NCI-H1694 (cell line): ENCODE measurements around the gene GNG7.
"Not testable (repeated sequence)": the region's sequence is repeated elsewhere in the genome, so short reads cannot be mapped to it uniquely, and the experiment has no call there.

Source experiments
- DNase-seq: peaks from one replicate; lab custom pipeline; 2025; lab: John Stamatoyannopoulos, UW

GNG7 gene

DNA sequence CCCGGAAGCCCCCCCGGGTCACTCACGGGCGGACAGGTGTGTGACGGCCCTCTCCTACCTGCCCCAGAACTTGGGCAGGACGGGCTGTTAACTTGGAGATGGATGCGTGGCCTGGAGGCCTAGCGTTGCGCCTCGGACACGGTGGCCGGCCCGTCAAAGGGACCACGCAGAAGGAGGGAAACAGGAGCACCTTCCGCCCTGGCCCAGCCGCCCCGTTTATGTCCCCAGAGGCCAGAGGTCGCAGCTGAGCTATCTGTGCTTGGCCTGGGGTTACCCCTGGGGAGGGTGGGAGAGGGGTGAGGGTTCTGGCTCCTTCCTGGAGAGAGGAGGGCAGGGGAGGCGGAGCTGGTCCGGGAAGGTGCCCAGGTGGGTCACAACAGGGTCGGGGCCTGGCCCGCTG is 190.9 kb downstream of the GNG7 start:
- no peak for DNase-seq

DNA sequence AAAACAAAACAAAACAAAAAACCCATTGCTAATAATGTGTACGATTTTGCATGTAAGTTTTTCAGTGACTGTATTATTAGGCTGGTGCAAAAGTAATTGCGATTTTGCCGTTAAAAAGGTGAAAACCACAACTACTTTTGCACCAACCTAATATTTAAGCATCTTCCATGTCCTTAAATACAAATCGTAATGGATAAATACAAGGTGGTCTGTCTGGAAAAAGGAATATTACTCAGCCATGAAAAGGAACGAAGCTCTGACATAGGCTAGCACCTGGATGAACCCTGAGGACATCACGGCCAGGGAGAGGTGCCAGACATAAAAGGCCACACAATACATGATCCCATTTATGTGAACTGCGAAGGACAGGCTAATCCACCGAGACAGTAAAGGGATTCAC is 193.4 kb downstream of the GNG7 start:
- no peak for DNase-seq

DNA sequence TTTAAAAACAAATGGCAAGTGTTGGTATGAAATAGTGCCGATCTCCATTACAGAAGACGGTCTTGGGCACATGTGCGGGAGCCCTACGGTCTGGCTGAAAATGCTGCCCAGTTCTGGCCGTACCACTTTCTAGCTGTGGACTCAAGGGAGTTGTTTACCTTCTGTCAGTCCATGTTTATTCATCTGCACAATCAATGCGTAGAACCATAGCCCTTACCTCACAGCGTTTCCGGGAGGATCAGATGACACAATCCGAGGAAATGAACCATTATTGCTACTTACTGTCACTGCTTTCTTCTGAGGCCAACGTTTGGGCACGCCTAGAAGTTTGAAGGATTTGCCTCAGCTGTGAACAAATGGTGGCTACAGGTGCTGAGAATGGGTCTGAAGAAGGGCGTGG is 195.4 kb downstream of the GNG7 start:
- DNase-seq = no peak

DNA sequence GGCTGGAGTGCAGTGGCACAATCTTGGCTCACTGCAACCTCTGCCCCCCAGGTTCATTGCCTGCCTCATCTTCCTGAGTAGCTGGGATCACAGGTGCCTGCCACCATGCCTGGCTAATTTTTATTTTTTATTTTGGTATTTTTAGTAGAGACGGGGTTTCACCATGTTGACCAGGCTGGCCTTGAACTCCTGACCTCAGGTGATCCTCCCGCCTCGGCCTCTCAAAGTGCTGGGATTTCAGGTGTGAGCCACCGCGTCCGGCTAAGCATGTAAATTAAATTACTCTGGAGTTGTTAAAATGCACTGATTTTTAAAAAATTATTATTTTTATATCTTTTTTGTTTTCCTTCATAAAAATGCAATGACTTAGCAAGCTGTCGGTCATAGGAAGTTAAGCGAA is 195.8 kb downstream of the GNG7 start:
- DNase-seq = not testable (repeated sequence)

DNA sequence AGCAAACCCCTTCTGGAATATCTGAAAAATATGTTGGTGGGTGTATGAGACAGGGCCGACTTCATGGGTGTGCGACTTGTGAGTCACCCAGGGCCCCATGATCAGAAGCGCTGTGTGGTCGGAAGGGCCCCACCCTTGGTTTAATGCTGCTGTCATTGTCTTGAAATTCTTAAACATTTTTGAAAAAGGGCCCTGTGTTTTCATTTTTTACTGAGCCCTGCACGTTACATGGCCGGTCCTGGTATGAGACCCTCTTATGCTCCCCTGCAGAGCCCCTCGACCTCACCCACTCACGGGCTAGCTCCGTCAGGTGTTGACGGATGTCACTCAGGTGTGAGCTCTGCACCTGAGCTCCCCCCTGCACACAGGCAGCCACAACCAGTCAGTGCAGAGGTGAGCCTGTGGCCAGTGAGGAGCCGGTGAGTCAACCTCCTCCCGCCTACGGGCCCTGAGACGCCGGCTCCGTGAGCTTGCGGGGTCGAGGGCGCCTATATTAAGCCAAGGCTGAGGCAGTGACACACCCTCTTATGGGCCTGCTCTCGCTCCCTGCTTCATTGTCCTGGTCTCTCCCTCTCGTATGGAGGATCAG is 198.9 kb downstream of the GNG7 start:
- DNase-seq = no peak

DNA sequence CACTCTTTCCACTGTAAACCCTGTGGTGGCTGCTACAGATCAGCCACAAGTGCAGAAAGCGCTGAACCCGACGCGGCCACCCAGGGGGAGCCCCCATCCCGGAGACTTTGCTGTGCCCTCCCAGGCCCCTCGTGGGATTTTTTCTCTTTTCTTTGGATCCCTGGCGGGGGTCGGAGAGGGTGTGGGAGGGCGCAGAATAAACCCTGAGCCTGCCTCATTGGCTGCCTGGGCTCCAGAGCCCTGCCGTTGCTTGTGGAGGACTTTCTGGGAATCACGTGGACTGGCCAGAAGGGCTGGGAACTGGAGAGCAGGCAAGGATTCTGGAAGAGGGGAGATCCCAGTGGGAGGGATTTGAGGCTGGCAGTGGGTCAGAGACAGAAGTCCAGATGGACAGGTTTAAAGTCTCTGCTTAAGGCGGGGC is 201.6 kb downstream of the GNG7 start:
- DNase-seq = no peak

DNA sequence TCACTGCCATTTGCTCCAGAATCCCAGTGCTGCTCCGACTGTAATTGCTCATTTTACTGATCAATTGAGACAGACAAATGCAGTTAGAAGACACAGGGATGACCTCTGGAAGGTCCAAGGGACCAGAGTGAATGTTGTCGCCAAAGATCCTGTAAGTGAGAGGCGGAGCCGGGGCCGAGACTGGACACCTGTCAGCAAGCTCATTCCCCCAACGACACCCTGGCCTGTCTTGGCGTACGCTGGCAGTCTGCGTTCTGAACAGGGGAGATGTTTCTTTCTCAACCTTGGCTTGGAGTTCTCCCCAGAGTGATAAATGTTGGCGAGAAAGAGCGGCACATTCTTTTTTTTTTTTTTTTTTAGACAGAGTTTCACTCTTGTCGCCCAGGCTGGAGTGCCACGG is 202.3 kb downstream of the GNG7 start:
- DNase-seq = no peak

DNA sequence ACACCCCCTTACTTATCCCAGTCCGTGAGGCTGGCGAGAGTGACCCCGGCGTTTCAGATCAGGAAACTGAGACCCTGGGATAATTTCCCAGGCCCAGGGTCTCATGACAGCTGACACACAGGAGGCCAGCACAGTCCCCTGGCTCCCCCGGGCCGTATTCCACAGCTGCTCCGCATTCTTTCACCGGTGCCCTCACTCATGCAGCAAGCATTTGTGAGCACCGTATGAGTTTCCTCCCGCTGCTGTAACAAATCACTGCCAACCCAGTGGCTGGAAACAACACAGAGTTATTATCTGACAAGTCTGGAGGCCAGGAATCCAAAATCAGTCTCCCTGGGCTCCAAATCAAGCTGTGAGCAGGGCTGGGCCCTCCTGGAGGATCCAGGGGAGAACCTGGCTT is 205.3 kb downstream of the GNG7 start:
- no peak for DNase-seq

DNA sequence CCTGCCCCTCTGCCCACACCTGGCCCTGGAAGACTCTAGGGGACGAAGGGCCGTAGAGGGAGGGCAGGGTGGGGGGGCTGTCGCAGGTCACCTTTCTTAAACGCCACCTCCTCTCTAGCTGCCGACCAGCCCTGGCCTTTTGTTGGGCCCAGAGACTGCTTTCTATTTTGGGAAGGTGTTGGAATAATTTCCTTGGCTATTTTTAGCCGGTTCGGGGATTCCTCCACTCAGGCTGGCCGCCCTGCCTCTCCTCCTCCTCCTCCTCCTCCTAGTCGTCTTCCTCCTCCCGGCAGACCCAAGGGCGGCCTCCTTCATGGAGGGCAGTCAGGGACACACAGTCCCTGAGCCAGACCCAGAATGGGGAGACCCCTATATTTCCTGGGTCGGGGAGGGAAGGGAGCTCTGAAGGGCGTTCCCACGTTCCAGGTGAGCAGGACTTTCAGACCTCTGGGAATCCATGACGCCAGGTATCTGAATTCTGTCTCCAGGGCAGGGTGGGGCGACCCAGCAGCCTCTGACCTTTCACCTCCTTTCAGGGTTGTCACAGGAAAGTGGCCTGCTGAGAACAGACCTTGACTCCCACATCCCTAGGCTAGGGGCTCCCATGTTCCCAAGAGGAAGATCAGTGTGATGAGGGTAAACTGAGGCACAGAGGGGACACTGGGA is 206.7 kb downstream of the GNG7 start:
- no peak for DNase-seq

DNA sequence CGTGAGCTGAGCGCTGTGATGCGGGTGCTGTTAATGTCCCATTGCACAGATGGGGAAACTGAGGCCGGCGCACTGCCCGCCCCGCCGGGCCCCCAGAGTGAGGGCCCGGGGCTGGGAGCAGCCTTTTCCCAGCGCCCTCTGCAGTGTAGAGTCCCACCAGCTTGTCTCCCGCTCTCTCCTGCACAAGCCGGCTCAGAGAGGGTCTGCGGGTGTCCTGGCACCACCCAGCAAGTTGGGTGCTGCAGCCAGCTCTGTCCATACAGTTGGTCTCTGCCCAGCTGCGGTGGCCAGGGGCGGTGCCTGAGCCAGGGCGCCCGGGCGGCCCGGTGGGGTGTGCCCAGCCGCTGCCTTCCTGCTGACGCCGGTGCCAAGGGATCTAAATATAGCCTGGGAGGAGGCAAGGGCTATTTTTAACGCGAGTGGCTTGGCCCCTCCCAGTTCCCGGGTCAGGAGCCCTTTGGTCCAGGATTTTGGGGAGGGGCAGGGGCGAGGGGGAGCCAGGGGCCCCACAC is 207.3 kb downstream of the GNG7 start:
- no peak for DNase-seq

DNA sequence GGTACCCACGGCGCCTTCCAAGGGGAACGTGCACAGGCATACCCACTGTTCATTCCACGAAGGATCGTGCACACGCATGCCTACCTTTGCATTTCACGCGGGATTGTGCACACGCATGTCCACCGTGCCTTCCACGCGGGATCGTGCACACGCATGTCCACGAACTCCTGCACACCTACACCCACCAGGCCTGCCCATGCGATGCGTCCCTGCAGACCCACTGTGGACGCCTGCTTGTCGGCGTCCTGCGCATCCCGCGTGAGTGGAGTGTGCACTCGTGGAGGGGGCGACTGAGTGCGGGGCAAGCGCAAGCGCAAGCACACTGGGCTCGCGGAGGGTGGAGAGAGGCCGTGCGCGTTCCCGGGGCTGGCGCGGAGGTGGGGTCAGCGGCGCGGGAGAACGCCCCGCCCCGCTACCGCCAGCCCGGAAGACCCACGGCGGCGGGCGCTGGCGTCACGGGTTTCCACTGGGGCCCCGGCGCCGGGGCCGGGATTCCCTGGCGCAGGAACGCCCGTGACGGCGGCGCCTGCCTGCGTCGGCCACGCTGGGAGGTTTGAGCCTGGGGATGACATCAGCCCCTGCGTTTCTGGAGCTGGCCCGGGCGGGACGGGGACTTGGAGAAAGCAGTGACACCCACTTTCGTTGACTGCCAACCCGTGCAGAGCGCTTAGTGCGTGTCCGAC is 207.9 kb downstream of the GNG7 start:
- DNase-seq = no peak

DNA sequence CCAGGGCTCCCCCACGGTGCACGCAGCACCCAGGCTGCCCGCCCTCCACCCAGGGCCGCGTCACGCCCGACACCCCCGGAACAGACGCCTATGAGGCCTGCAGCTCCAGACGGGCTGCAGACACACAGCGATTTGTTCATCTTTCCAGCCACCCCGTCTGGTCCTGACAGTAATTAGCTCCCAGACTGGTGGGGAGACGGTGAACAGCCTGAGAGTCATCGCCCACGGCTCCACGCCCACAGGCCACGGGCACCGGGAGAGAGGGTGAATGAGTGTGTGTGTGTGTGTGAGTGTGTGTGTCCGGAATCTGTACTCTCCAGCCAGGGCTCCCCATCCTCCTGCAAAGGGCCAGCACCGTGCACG is 208.4 kb downstream of the GNG7 start:
- DNase-seq = no peak

DNA sequence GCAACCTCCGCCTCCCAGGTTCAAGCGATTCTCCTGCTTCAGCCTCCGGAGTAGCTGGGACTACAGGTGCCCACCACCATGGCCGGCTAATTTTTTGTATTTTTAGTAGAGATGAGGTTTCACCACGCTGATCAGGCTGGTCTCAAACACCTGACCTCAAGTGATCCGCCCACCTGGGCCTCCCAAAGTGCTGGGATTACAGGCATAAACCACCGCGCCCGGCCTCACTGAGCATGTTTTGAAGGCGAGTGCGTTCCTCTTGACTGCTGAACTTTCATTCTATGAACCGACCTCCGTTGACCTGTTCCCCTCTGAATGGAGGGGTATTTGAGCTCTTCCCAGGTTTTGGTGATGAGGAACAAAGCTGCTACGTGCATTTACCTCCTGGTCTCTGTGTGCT is 209.0 kb downstream of the GNG7 start:
- DNase-seq = not testable (repeated sequence)

DNA sequence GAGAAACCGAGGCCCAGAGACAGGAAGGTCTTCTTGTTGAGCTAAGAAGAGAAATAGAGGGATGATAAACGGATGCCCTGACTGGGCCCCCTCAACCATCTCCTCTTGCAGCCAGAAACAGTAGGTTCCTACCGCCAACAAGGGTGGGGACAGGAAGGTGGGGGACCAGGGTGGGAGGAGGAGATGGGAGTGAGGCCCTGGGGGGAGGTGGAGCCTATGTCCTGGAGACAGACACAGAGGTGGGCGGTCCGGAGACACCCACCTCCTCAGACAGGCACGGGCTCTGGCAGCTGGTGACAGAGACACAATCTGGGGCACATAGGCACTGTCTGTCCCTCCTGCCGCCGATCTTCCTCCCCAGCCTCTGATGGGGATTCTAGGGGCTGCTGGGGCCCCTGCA is 209.6 kb downstream of the GNG7 start:
- no peak for DNase-seq

DNA sequence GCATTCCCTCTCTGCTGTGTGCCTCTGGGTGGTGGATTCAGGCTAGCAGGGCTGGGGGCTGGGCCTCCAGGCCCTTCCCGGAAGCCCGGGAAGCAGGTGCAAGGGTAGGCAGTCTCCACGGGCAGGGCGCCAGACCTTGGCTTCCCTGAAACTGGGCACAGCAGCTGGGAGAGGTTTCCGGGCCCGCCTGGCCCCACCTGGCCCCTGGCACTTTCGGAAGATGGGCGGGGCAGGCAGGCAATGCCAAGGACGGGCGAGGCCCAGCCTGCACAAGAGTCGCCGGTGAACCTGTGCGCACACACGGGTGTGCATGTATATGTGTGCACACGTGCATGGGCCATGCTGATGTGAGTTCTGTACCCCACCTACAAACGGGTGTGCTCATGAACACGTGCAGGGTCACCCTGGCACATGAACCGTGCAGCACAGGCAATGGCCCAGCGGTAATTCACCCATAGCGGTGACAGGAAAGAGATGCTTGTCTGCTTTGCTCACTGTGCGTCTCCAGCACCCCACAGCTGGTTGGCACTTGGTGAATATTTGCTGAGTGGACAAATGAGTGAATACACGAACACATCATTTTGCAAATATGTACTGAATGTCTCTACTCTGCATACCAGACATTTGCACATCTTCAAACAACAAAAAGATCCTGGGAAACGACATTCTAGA is 211.2 kb downstream of the GNG7 start:
- DNase-seq = no peak

DNA sequence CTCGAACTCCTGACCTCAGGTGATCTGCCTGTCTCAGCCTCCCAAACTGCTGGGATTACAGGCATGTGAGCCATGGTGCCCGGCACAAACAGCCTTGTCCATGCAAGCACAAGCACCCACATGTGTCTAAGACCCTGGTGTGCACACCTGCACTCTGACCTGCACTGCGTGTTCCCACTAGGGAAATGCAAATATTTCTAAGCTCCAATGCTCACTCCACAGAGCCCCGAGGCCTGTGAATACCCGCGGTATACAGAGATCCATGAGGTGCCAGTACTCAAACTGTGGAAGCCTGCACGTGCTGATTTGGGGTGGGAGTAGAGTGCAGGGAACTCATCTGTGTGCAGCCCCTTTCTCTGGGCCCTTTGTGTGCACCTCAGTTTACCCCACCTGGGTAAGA is 211.8 kb downstream of the GNG7 start:
- DNase-seq = no peak

DNA sequence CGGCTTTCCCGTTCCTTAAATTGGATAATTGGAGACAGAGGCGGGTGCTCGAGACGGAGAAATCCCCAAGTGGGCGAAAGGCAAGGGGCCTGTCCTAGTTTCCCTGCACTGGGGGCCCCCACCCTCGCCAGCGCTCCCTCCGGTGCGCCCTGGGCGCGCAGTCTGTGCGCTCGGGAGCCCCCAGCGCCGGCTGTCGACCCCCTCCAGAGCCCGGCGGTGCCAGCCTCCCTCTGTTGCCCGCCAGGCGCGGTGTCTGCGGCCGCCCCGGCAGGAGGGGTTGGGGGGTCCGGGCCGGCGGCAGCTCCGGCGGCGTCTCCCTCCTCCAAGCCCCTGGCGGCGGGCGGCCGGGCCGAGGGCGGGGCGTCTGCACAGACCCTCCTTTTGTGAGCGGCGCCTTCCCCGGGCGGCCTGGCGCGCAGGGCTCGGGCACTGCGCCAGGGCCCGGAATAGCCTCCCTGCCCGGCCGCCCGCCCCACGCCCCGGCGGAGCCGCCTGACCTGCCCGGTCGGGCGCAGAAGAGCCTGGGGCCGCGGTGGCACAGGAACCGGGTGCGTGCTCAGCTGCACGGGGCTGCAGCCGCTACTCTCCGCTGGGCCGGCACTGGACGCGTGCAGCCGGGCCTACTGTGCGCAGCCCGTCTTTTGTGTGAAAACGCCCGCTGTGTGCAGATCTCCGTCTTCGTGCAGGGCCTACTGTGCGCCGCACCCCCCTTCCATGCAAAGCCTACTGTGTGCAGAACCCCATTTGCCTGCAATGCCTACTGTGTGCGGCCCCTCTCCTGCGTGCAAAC is 213.4 kb downstream of the GNG7 start:
- no peak for DNase-seq

DNA sequence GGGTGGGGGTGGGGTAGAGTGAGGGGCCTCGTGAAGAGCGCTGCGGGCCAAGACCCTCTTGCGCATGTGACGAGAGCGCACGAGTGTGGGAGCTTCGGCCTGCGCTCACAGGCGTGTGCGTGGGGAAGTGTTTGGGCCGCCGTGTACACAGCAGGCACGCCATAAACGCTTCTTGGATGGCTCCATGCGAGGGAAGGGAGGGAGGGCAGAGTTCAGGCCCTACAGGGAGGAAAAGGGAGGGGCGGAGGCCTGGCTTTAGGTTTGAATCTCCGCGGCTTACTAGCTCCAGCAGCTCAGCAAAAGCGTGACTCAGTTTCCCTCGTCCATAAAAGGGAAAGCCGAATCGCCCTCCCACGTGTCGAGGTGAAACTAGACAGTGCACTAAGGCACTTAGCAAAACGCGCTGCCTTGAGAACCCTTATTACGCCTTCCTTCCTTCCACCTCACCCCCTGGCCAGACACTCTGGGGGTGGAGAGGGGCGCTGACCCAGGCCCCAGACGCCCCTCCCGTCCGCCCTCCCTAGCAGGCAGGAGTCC is 214.0 kb downstream of the GNG7 start:
- DNase-seq = no peak

DNA sequence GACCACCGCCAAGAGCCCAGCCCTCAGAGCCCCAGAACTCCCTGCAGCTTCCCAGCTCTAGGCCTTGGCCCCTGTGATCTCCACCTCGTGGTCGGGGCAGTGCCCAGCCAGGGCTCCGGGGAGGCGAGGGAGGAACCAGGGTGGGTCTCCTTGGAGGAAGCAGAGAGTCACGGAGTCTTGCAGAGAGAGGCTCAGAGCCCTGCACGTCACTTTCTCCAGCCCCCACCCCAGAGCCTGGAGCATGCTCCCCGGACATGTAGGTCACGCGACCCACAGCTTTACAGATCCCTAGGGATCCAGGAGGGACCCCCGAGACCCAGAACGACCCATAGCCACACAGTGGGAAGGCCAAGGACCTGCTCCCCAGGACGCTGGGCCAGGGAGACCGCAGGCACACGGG is 214.7 kb downstream of the GNG7 start:
- DNase-seq = no peak

DNA sequence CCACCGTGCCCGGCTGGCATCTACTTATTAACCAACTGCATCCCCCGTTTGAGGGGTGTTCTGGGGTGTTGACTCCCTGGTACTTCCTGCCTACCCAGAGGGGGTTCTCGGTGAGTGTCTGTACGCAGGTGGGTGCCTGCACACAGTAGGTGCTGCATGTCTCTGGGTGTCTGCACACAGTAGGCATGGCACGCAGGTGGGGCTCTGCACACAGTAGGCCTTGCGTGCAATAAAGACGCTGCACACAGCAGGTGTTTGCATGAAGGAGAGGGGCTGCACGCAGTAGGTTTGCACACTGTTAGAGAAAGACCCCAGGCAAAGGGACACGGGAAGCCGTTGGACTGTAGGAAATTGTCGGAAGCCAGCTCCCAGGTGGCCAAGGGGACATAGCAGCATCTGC is 215.4 kb downstream of the GNG7 start:
- no peak for DNase-seq

DNA sequence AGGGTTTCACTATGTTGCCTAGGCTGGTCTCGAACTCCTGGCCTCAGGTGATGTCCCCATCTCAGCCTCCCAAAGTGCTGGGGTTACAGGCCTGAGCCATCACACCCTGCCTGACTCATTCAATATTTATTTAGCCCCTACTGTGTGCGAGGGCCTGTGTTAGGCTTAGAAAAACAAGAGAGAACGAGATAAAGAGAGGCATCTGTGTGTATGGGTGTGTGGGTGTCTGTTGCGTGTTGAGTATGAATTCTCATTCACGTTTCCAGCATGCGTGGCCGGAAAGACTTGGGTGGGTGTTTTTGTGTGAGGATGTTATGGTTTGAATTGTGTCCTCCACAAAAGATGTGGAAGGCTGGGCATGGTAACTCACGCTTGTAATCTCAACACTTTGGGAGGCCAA is 217.1 kb downstream of the GNG7 start:
- no peak for DNase-seq
